Measurements from ENCODE around the gene TMEM151B.
A peak's percentile ranks its signal among the peaks of the same experiment; 100 is the strongest.

Gene TMEM151B

DNA sequence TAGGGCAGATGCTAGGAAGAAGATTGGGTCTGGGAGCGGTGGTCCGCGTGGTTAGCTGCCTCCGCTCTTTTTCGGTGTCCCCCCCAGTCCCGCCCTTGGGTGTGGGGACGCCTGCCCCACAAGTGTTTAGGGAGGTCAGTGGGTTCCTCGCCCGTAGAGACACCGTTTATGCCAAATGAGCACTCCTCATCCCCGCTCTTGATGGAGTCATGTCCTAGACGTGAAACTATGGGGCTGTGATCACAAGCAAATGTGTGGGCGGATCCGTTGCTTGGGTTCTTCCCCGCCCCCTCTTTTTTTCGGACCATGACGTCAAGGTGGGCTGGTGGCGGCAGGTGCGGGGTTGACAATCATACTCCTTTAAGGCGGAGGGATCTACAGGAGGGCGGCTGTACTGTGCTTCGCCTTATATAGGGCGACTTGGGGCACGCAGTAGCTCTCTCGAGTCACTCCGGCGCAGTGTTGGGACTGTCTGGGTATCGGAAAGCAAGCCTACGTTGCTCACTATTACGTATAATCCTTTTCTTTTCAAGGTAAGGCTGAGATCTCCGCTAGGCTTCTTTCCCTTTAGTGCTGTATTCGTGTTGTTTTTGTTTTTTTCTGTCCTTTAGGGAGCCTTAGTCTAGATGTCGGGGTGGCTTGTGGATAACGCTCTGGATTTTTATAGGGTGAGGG, 23.4 kb upstream of the TMEM151B start, which contains the start of gene HSP90AB1:
TSS of gene HSP90AB1 (plus strand) at position 439 of the 675 bp plus-strand sequence. CDS start 1,529 bp downstream, outside the sequence.
- Histone ChIP-seq H3K9me3 (ENCODE audit: control insufficient read depth, low read length) (no peaks in the 10 kb centered on the region), H3K4me1 (ENCODE audit: control insufficient read depth, insufficient read depth, low read length) (peaks cover 23% of the 10 kb centered on the region), H3K27me3 (replicated peaks; ENCODE audit: control insufficient read depth, insufficient read depth, low read length) (no peaks in the 10 kb centered on the region), H3K9ac (ENCODE audit: low read length) (peak within 1 kb of the TSS; percentile 100), H3K4me3 (ENCODE audit: low read length) (peak within 1 kb of the TSS; percentile 100), H3K36me3 (ENCODE audit: control insufficient read depth, insufficient read depth, low read length, severe bottlenecking) (peaks cover 32% of the 10 kb centered on the region)
- peak; percentile 98 for DNase-seq (ENCODE audit: low read depth)

DNA sequence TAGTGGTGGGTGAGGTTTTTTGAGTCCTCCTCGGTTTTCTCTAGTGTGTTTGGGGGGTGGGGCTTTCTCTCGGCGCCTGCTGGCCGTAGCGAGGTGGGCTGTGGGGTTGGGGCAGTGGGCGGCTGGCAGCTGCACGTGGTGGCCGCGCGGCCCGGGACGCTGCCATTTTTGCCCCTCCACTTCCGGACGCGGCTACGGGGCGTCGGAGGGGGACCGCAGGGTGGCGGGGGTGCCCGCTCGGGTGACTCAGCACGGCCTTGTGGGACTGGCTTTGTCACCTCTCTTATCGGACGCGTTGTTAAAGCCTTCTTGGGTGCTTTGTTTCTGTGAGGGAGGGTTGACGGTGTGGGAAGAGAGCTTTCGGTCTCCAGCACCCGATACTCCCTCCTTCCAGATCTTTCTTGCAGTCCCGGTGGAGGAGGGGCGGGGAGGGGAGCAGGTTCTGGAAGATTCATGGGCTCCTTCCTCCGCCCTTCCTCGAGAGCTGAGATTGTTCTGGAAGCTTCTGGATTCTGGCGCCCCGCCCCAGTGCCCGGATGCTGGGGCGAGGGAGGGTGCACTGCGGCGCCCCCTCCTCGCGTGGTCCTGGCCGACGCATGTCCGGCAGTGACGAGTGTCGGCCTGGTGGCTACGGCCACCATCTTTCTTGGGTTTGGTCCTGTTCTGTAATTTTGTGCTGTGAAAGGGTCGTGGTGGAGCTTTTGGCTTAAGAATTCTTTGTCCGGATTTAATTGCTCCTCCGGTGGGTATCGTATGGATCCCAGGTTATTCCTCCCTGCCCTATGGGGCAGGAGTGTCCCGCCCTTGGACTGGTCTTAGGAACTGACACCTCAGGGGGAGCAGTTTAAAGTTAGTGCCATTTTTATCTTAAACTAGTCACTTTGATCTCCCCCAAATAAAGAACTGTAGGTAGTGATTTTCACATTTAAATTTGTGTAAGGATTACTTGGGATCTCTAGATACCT, 22.6 kb upstream of the TMEM151B start:
- Histone ChIP-seq H3K9me3 (ENCODE audit: control insufficient read depth, low read length) (no peaks in the 10 kb centered on the region), H3K9ac (ENCODE audit: low read length) (peak overlapping the region; percentile 100), H3K4me3 (ENCODE audit: low read length) (peak overlapping the region; percentile 100), H3K36me3 (ENCODE audit: control insufficient read depth, insufficient read depth, low read length, severe bottlenecking) (peaks cover 41% of the 10 kb centered on the region), H3K4me1 (ENCODE audit: control insufficient read depth, insufficient read depth, low read length) (peaks cover 23% of the 10 kb centered on the region), H3K27me3 (replicated peaks; ENCODE audit: control insufficient read depth, insufficient read depth, low read length) (no peaks in the 10 kb centered on the region)
- DNase-seq (ENCODE audit: low read depth): peak; percentile 74

DNA sequence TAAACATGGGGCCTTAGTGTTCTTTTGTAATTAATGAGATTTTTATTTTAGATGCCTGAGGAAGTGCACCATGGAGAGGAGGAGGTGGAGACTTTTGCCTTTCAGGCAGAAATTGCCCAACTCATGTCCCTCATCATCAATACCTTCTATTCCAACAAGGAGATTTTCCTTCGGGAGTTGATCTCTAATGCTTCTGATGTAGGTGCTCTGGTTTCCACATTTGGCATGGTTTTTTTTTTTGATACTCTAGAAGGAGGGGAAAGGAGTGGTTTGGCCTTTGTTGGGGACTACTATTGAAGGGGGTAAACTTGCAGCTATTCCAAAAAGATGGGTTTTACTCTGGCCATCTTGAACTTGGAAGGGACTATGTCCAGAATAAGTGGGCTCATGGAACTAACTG, 21.7 kb upstream of the TMEM151B start:
- peaks cover 50% of the 10 kb centered on the region for H3K36me3 ChIP-seq (ENCODE audit: control insufficient read depth, insufficient read depth, low read length, severe bottlenecking)
- no peak for DNase-seq (ENCODE audit: low read depth)

GRCh38 chr6:44249082-44249748, 21.0 kb upstream of the TMEM151B start:
- H3K36me3 ChIP-seq (ENCODE audit: control insufficient read depth, insufficient read depth, low read length, severe bottlenecking): peaks cover 57% of the 10 kb centered on the region

More for the DNA sequence above, 21.7 kb upstream of the TMEM151B start:
- Histone ChIP-seq H3K4me1 (ENCODE audit: control insufficient read depth, insufficient read depth, low read length) (peaks cover 23% of the 10 kb centered on the region), H3K27me3 (replicated peaks; ENCODE audit: control insufficient read depth, insufficient read depth, low read length) (no peaks in the 10 kb centered on the region), H3K9ac (ENCODE audit: low read length) (peak overlapping the region; percentile 100), H3K4me3 (ENCODE audit: low read length) (peak overlapping the region; percentile 100), H3K9me3 (ENCODE audit: control insufficient read depth, low read length) (no peaks in the 10 kb centered on the region)

GRCh38 chr6:44250067-44250717, 20.1 kb upstream of the TMEM151B start:
- no peak for DNase-seq (ENCODE audit: low read depth)
- no peak overlapping the region for H3K4me3 ChIP-seq (ENCODE audit: low read length)
- peaks cover 23% of the 10 kb centered on the region for H3K4me1 ChIP-seq (ENCODE audit: control insufficient read depth, insufficient read depth, low read length)
- H3K9me3 ChIP-seq (ENCODE audit: control insufficient read depth, low read length): no peaks in the 10 kb centered on the region
- H3K9ac ChIP-seq (ENCODE audit: low read length): no peak overlapping the region
- peaks cover 66% of the 10 kb centered on the region for H3K36me3 ChIP-seq (ENCODE audit: control insufficient read depth, insufficient read depth, low read length, severe bottlenecking)
- H3K27me3 ChIP-seq (replicated peaks; ENCODE audit: control insufficient read depth, insufficient read depth, low read length): no peaks in the 10 kb centered on the region

More at GRCh38 chr6:44249082-44249748, 21.0 kb upstream of the TMEM151B start:
- Histone ChIP-seq H3K9me3 (ENCODE audit: control insufficient read depth, low read length) (no peaks in the 10 kb centered on the region), H3K4me3 (ENCODE audit: low read length) (peak overlapping the region; percentile 100), H3K4me1 (ENCODE audit: control insufficient read depth, insufficient read depth, low read length) (peaks cover 23% of the 10 kb centered on the region), H3K9ac (ENCODE audit: low read length) (peak overlapping the region; percentile 100), H3K27me3 (replicated peaks; ENCODE audit: control insufficient read depth, insufficient read depth, low read length) (no peaks in the 10 kb centered on the region)
- DNase-seq (ENCODE audit: low read depth): no peak

- H3K27me3 ChIP-seq (replicated peaks; ENCODE audit: control insufficient read depth, insufficient read depth, low read length): no peaks in the 10 kb centered on the region
- DNase-seq (ENCODE audit: low read depth): no peak
- peaks cover 18% of the 10 kb centered on the region for H3K4me1 ChIP-seq (ENCODE audit: control insufficient read depth, insufficient read depth, low read length)
- peaks cover 72% of the 10 kb centered on the region for H3K36me3 ChIP-seq (ENCODE audit: control insufficient read depth, insufficient read depth, low read length, severe bottlenecking)
- no peak overlapping the region for H3K4me3 ChIP-seq (ENCODE audit: low read length)
- no peaks in the 10 kb centered on the region for H3K9me3 ChIP-seq (ENCODE audit: control insufficient read depth, low read length)
- H3K9ac ChIP-seq (ENCODE audit: low read length): no peak overlapping the region
These were observed 19.5 kb upstream of the TMEM151B start for GRCh38 chr6:44250718-44251123.

DNA sequence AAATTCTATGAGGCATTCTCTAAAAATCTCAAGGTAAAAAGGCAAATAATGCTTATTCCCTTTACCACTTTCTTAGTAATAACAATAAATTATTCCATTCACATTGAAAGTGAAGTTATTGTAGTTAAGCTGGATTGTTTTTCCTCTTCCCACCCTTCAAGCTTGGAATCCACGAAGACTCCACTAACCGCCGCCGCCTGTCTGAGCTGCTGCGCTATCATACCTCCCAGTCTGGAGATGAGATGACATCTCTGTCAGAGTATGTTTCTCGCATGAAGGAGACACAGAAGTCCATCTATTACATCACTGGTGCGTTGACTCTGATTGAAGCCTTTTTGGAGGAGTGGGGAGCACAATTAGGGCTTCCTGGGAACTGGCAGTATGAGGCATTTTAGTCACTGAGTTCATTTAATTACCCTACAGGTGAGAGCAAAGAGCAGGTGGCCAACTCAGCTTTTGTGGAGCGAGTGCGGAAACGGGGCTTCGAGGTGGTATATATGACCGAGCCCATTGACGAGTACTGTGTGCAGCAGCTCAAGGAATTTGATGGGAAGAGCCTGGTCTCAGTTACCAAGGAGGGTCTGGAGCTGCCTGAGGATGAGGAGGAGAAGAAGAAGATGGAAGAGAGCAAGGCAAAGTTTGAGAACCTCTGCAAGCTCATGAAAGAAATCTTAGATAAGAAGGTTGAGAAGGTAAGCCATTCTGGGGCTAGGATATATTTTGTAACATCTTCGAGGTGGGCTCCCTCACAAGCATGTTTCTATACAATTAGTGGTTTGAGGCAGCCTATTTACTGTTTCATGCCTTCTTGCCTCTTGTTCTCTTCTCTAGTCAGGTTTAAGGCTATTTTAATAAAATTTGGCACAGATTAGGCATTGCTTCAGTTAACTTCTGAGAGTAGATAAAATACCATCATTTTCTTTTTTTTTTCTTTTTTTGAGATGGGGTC, 18.4 kb upstream of the TMEM151B start:
- H3K27me3 ChIP-seq (replicated peaks; ENCODE audit: control insufficient read depth, insufficient read depth, low read length): no peaks in the 10 kb centered on the region
- no peaks in the 10 kb centered on the region for H3K9me3 ChIP-seq (ENCODE audit: control insufficient read depth, low read length)
- H3K4me1 ChIP-seq (ENCODE audit: control insufficient read depth, insufficient read depth, low read length): peaks cover 25% of the 10 kb centered on the region
- no peak overlapping the region for H3K4me3 ChIP-seq (ENCODE audit: low read length)
- H3K9ac ChIP-seq (ENCODE audit: low read length): no peak overlapping the region
- H3K36me3 ChIP-seq (ENCODE audit: control insufficient read depth, insufficient read depth, low read length, severe bottlenecking): peaks cover 74% of the 10 kb centered on the region
- no peak for DNase-seq (ENCODE audit: low read depth)

DNA sequence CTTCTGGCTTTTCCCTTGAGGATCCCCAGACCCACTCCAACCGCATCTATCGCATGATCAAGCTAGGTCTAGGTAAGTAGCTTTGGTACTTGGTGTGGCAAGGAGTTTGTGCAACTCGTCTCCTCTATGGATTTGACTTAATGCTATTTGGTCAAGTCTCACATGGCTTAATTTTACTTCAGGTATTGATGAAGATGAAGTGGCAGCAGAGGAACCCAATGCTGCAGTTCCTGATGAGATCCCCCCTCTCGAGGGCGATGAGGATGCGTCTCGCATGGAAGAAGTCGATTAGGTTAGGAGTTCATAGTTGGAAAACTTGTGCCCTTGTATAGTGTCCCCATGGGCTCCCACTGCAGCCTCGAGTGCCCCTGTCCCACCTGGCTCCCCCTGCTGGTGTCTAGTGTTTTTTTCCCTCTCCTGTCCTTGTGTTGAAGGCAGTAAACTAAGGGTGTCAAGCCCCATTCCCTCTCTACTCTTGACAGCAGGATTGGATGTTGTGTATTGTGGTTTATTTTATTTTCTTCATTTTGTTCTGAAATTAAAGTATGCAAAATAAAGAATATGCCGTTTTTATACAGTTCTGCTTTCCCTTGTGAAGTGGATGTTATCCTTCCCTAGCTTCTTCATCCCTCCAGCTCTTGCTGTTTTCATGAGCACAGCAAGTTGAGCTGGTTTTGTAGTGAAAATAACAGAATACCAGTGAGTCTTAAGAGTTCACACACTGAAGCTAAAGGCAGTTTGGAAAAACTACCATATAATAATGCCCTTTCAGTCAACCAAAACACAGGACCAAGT, 16.7 kb upstream of the TMEM151B start:
- Histone ChIP-seq H3K36me3 (ENCODE audit: control insufficient read depth, insufficient read depth, low read length, severe bottlenecking) (peaks cover 74% of the 10 kb centered on the region), H3K4me1 (ENCODE audit: control insufficient read depth, insufficient read depth, low read length) (peaks cover 29% of the 10 kb centered on the region), H3K9me3 (ENCODE audit: control insufficient read depth, low read length) (no peaks in the 10 kb centered on the region), H3K9ac (ENCODE audit: low read length) (peak overlapping the region; percentile 37), H3K27me3 (replicated peaks; ENCODE audit: control insufficient read depth, insufficient read depth, low read length) (no peaks in the 10 kb centered on the region), H3K4me3 (ENCODE audit: low read length) (no peak overlapping the region)
- DNase-seq (ENCODE audit: low read depth): peak; percentile 60

DNA sequence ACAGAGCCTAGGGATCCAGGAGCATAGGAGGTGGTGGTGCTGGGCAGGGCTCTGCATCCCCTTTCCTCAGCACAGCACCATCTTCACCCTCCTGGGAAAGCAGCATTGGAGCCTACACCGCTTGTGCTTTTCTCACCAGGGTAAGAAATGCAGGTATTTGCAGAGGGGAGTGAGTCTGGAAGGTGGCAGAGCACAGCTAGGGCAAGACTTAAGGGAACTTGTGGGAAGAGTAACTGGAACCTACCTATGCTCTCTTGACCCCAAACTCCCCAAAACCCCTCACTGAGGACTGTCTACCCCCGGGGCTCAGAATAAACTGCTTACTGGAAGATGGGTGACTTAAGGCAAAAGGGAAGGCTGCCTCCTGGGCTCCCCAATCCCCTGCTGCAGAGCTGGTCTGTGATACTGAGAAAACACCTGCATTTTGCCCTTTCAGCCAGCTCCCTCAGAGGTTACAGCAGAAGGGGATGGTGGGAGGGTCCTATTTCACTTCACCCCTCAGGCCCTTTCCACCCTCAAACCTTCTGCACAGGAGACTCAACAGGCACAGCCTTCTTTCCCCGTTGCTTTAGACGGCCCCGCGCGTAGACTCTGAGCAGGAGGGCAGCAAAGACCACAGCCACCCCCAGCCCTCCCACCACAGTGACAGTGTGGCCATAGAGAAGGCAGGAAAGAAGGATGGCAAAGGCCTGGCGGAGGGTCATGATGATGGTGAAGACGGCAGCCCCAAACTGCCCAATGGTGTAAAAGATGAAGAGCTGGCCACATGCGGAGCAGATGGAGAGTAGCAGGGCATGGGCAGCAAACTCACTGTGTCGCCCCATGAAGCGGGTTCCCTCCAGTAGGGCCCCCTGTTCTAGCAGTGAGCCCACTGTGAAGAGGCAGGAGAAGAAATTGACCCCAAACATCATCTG, 15.8 kb upstream of the TMEM151B start:
- Histone ChIP-seq H3K36me3 (ENCODE audit: control insufficient read depth, insufficient read depth, low read length, severe bottlenecking) (peaks cover 65% of the 10 kb centered on the region), H3K9ac (ENCODE audit: low read length) (peak overlapping the region; percentile 23), H3K4me1 (ENCODE audit: control insufficient read depth, insufficient read depth, low read length) (peaks cover 19% of the 10 kb centered on the region), H3K27me3 (replicated peaks; ENCODE audit: control insufficient read depth, insufficient read depth, low read length) (no peaks in the 10 kb centered on the region), H3K4me3 (ENCODE audit: low read length) (no peak overlapping the region), H3K9me3 (ENCODE audit: control insufficient read depth, low read length) (no peaks in the 10 kb centered on the region)
- no peak for DNase-seq (ENCODE audit: low read depth)

All from adipocyte (in vitro differentiated cells).